Cerebellar cortex (tissue), 1 donor: ENCODE data around the gene SLC30A4.
"Not testable (repeated sequence)": the region's sequence is repeated elsewhere in the genome, so short reads cannot be mapped to it uniquely, and the experiment has no call there.

Source experiments
- DNase-seq: peaks from one replicate; pipeline ENCODE4 v3.0.0-alpha.2; 2015; ENCODE audit warnings: low spot score

Gene SLC30A4

DNA sequence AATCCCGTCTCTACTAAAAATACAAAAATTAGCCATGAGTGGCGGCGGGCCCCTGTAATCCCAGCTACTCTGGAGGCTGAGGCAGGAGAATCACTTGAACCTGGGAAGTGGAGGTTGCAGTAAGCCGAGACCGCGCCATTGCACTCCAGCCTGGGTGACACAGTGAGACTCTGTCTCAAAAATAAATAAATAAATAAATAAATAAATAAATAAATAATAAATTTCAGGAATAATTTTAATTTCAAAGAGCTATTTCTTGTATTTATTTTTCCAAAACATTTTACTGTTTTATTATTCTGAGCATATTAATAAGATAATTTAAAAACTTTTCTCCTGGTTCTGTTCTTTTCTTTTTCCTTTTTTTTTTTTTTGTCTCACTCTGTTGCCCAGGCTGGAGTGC lies 15.4 kb downstream of the SLC30A4 start:
- not testable (repeated sequence) for DNase-seq

DNA sequence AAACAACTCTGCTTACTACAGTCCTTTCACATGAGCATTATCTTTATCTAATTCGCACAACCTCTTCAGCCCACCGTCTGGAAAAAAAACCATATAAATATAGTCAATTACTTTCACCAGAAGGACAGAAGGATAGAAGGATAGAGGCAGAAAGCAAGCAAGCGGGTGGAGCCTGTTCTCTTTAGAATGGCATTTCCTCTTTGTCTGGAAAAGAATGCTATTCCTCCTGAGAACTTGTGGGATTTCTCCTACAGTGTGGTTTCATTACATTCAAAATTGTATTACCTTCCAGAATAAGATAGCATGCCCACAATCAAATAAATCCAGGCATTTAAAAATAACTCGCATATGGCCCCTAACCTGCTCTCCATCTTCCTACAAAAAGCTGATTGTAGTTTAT lies 23.1 kb downstream of the SLC30A4 start:
- DNase-seq: no peak

DNA sequence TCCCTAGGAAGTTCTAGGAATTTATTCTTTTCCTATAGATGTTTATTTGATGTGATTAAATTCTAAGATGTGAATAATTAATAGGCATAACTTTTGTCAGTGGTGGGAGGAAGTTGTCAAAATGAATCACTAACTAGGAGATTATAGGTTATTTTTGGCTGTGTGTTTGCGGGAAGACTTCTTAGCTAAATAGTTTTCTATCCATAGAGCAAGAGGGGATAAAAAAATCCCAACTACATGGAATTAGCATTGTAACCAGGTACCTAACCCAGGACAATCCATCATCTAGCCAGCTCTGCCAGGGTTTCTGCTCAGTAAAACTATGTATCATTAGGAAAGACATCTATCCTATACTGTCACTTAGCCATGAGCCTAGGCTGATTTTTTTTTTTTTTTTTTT lies 23.9 kb downstream of the SLC30A4 start:
- no peak for DNase-seq

DNA sequence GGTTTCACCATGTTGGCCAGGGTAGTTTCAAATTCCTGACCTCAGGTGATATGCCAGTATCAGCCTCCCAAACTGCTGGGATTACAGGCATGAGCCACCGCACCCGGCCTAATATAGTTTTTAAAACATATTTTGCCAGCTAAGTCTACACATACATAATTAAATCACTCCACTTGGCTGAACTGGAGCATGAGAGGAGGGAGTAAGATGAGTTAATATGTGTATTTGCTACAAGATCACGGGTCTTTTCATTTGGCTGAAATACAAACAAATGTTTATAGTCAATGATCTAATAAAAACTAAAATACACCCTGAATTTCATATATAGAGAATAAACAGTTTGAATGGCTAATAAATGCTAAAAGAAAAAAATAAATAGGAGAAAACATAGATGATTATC lies 25.3 kb downstream of the SLC30A4 start:
- DNase-seq: no peak

DNA sequence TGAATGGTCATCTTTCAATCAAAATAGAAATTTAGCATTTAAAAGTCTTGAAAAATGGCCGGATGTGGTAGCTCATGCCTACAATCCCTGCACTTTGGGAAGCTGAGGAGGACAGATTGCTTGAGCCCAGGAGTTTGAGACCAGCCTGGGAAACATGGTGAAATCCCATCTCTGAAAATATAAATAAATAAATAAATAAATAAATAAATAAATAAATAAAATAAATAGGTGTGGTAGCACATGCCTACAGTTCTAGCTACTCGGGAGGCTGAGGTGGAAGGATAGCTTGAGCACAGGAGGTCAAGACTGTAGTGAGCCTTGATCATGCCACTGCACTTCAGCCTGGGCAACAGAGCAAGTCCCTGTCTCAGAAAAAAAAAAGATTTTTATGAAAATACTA lies 25.9 kb downstream of the SLC30A4 start:
- no peak for DNase-seq

DNA sequence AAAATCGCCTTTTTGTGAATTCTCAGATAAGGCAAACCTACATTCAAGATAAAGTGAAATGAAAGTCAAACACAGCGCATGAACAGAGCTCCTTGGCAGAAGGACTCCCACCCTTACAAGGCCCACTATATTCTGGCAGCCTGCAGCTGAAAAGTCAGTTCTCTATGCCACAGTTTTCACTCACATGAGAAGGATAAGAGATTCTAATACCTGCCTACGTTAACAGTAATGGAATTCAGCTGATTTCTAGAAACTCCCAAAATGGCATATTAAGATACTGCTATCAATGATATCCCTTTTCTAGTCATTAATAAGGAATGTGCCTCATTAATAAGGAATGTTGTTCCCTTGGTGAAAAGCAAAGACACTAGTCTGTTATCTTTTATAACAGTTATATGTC lies 27.0 kb downstream of the SLC30A4 start:
- no peak for DNase-seq

DNA sequence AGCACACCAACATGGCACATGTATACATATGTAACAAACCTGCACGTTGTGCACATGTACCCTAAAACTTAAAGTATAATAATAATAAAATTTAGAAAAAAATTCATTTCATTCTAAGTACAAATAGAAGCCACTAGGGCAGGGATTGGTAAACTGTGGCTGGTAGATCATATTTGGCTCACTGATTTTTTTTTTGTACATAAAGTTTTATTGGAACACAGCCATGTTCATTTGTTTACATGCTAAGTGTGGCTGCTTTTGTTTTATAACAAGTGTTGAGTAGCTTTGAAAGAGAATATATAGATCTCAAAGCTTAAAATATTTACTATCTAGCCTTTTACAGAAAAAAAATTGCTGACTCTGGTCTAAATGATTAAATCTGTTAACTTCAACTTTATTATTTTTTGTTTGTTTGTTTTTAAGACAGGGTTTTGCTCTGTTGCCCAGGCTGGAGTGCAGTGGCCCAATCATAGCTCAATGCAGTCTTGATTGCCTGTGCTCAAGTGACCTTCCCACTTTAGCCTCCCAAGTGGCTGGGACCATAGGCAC lies 32.8 kb downstream of the SLC30A4 start:
- no peak for DNase-seq

DNA sequence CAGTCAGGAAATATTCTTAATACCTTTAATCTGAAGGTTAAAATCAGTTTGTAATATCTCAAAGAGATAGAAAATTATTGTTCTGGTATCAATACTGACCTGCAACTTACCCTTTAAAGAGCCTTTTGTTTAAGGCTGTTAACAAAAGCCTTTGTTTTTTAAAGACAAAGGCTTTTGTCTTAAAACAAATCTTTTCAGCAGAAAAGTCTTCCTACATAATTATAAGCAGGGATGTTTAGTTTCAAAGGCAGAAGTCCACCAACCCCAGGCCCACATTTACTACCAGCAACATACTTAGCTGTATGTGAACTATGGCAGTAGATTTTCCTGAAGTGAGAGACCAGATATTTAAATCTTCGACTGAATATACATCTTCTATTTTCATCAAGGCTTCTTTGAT lies 36.2 kb downstream of the SLC30A4 start:
- no peak for DNase-seq

DNA sequence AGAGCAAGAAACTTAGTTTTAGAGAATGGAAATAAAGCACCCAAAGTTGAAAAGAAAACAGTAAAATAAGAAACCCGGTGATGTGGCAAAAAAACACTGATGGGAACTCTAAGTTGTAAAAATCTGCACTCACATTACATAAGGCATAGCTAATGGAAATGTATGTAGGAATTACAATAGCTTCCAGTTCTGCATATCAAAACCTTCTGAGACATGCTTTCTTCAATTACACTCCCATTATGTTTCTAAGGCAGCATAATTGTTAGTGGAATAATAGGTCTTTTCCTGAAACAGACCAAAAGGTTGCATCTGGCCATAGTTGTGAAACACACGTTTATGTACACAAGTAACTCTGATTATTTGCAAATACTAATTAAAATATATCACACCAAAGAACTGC lies 41.4 kb downstream of the SLC30A4 start:
- DNase-seq: no peak

DNA sequence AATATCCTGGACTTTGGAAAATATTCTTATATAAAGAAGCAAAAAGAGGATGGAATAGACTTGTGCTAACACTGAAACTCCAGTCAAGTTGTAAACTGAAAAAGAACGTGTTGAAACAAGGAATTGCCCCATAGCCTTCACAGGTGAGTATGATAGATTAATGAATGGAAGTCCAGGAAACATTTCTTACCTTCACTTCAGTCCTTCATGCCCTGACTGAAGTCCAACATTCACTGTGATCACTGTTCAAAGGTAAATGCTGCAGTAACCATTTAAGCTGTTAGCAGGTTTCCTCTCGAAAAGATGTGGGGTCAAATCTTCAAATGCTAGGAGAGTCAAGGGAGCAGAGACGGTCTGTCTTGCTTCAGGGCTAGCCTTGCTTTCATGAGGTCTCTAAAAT lies 46.1 kb downstream of the SLC30A4 start:
- DNase-seq: no peak

DNA sequence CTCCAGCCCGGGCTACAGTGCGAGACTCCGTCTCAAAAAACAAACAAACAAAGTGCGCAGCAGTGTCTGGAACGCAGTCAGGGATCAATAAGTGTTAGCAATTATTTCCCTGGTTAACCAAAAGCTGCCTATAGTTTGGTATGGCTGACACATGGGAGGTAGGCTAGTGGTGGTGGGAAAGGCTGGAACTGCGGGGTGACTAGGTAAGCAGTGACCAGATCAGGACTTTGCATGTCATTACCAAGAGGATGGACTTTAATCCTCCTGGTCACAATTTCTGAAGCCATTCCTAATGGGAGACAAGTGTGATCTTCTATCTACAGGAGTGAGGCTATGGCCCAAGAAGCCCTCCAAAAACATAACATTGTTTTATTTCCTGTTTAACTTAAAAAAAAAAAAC lies 47.8 kb downstream of the SLC30A4 start:
- no peak for DNase-seq

DNA sequence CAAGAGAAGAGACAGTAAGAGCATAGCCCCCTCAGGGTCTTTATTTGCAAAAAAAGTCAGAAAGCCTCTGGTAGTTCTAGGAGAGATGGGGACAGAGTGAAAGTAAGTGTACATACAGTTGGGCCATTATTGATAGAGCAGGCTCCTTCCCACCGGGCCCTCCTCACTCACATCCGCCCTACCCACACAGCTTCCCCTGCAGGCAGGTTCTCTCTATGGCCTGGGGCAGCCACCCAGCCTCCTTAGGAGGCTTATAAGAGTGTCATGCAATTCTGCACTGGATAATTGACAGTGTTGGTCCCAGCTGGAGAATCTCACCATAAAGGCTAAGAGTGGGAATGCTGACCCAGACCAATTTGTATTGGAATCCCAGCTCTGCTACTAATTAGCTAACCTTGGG lies 49.5 kb downstream of the SLC30A4 start:
- no peak for DNase-seq

DNA sequence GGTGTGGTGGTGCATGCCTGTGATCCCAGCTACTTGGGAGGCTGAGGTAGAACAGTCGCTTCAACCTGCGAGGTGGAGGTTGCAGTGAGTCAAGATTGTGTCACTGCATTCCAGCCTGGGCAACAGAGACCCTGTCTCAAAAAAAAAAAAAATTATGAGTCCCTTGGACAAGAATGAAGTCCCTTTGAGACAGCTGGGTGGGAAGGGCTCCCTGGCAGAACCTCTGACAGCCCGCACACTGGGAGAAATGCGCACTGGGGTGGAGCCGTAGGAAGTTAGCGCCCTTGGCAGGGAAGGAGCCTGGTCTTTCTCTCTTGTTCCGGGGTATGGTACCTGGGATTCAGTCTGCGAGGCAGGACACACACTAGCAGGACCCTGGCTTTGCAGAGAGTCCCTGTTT lies 51.4 kb downstream of the SLC30A4 start:
- no peak for DNase-seq

DNA sequence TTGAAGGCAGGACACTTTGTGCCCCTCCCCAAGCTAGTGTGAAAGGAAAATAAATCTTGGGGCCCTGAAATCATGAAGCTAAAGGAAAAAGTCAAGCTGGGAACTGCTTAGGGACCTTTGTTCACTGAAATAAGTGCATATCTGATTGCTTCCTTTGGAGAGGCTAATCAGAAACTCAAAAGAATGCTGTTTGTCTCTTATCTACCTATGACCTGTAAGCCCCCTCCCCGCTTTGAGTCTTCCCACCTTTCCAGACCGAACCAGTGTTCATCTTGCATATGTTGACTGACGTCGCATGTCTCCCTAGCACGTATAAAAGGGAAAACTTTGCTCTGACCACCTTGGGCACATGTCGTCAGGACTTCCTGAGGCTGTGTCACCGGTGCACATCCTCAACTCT lies 53.1 kb downstream of the SLC30A4 start:
- no peak for DNase-seq

DNA sequence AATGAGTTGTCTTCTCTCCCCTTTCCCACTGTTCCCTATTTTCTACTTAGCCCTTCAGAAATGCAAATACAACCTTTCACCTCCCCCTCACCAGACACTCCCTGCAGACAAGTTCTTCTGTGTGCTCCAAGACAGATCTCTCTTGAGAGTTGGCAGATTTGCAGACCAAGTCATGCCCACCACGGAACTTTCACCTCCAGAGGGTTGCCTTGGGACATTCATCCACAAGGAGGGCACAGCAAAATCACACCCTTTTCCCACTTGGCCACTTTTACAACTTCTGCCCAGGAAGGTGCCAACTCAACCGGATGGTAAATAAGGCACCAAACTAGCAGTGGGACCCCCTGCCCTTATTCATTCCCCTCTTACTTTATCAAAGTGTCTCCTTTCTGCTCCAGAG lies 53.5 kb downstream of the SLC30A4 start:
- DNase-seq: no peak

DNA sequence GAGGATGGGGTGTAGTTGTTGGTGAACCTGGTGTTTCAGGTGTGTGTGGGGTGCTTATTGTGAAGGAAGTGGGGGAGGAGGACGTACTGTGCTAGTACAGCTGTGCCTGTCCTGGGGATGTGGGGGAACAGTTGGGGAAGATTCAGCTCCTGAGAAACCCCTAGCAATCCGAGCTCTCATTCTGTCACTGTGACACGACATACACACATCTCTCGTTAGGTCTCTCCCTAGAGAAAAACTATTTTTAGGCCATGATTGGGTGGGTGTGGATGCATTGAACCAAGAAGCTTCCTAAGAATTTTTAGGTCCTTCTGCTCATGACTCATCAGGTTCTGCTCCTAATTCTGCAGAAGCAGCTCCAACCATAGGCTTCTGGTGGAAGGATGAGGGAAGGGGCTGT lies 54.3 kb downstream of the SLC30A4 start:
- DNase-seq: no peak

DNA sequence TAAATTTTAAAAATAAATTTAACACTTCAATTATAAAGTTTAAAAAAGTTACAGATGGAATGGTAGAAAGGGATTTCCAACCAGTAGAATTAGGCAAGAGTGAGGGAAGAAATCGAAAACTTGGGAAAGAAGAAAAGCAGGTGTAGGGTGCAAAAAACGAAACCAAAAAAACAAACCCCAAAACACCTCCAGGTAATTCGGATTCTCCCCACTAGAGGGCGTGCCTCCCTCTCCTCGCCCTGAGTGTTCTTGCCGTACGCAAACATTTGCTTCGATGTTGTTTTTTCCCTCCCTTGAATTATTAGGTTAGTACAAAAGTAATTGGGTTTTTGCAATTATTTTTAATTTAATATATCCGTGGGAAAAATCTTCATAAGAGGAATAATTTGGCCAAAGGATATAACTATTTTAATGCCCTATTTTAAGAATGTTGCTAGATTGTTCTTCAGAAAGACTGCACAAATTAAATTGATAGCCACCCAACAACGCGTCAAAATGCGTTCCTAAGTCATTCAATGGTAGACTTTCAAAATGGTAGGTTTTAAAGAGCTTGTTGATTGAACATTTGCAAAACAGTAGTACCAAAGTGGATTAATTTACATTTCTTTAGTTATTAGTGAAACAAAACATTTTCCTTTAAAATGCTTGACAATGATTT lies 63.7 kb downstream of the SLC30A4 start:
- peak; percentile 78 for DNase-seq

DNA sequence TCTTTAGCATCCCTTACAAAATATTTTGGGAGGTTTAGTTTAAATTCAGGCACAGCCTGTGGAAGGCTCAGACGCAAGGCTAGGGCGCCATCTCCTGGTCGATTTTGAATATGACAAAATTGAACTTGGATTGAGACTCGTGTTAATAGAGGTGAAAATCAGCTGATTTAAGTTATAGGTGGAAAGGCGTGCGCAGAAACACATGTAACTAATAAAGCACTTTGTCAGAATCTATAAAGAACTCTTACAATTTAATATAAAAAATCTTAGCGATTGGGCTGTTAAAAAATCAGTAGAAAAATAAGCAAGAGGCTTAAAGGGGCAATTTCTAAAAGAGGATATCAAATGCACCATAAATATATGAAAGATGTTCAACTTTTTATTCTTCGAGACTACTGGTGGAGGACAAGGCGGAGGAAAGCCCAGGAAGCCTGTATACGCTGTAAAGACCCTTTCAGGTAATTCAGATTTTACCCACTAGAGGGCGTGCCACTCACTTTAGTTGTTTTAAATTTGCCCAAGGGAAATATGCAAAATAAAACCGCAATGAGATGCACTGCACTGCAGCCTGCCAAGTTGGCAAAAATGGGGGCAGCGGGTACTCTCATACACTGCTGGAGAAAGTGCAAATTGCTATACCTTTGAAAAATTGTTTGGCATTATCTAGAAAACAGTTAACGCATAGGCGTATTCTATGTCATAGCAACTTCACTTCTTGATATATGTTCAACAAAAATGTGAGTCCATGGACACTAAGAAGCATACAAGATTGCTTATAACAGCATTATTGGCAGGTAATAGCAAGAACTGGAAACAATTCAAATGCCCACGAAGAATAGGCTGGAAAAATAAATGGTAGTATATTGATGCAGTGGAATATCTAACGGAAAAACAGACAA lies 64.7 kb downstream of the SLC30A4 start:
- DNase-seq: peak; percentile 89

DNA sequence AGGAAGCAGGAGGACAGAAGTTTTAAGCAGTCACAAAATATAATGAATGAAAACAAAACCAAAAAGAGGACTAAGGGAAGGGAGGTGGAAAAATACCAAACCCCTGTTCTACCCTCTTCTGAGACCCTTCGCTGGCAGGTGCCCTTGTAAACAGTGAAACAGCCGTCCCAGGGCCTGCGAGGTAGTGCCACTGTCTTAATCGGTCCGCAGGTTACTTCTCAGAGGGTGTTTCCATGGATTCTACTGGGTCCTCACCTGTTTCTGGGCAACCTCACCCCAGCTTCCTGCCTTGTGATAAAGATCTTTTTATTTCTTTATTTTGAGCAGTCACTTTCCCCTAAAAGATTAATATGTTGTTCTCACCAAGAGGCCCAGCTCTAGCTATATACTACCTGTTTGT lies 65.3 kb downstream of the SLC30A4 start:
- no peak for DNase-seq

DNA sequence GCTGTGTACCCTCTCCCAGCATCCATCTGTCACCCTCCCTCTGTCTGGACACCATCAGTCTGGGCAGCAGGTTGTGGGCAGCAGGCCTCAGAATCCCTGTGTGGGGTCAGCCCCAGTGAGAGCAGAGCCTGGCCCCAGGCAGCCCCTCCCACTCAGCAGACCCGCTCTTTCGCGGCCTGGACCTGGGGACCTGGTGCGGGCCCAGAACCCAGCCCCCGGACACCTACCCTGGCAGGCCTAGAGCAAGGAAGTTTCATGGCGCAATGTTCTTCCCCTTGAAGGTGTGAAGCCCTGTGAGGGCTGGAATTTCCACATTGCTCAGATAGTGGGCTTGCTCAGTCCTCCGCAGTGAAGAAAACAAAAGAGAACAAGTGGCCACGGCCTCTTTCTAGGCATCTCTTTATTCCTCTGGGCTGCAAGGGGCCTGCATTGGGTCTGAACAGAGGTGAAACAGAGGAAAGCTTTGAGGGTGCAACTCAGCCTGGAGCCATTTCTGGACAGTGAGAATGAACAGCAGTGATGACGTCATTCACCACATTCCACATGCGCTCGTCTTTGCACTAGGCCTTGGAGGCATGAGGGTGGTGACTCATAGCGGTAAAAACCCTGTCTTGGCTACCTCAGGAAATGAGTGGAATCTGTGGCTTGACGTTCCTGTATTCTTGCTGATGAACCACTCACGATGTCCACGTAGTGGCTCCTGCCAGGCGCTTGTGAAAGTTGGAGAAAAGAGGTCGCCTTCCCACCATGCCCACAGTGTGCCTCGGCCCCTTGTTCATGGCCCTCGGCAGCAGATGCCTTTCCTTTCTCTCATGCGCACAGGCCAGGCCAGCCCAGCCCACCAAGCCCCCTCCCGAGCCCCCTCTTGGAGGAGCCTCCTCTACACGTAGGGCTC lies 66.1 kb downstream of the SLC30A4 start:
- DNase-seq: no peak

DNA sequence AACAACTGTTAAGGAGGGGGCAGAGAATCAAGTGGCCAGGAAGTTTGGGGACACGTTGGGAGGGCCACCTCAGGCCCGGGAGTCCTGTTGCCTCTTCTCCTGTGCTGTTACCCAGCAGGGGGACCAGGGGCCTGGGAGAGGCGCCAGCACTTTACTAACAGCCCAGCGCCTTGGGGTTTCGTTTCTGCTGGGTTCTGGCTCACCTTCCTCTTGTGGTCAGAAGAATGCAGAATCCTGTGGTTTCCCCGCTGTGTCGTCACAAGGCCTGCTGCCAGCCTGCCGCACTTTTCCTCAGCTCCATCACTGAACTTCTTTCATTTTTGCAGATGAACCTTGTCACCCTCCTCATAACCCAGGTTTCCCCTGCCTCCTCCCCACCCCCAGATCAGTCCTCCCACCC lies 67.7 kb downstream of the SLC30A4 start:
- no peak for DNase-seq

DNA sequence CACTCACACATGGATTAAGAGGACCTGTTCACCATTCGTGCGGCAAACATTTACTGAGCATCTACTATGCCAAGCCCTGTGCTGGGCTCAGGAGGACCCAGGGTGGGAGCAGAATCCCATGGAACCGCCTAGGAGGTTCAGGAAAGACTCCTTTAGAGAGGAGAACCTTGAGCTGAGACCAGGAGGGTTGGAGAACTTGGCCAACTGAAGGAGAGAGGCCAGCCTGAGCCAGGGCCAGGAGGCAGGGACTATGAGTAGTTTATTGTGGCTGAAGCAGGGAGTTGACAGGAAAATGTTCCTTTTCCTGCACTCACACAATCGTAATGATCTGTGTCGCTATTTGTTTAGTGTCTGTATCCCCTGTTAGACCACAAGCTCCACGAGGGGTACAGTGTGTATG lies 71.3 kb downstream of the SLC30A4 start:
- no peak for DNase-seq
